ENCODE measurements around the gene ST7L.

DNA sequence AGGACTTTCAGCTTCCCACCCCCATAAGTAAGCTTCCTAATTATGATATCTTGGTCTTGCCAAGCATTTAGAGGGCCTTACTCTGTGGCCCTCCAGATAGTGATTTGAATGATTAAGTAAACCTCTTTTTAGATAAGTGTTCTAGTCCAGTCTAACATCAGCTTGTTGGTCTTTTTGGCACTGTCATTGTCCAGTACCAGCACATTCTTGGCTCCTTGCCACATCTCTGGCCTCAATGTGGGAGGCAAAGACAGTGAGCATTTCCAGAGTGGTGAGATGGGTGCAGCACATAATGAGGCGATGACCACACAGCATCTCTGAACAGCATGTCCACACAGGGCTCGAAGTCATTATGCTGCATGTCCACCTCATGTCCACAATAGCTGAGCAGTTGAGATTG lies 6.8 kb upstream of the ST7L start:
- TF ChIP-seq ZNF274 (IDR thresholded peaks at IDR 0.05; ENCODE audit: low read depth, low read length) (no peak), YY1 (IDR thresholded peaks at IDR 0.05; ENCODE audit: insufficient read depth, insufficient read length) (no peak), SUZ12 (IDR thresholded peaks at IDR 0.05; ENCODE audit: extremely low read depth, insufficient read depth, insufficient read length) (no peak)

All from NT2/D1 (cell line).